NK-92 treated with Interleukin-12 subunit alpha and Interleukin-12 subunit beta, amount 100 ng/mL, for 24 hours (cell line): ENCODE results near the gene PLA2R1.

ENCODE experiments used
- DNase-seq: peaks from one replicate; lab custom pipeline; 2025; lab: John Stamatoyannopoulos, UW

Gene PLA2R1

GRCh38 chr2:160029270-160029628 is 33.2 kb downstream of the PLA2R1 start:
- no peak for DNase-seq

DNA sequence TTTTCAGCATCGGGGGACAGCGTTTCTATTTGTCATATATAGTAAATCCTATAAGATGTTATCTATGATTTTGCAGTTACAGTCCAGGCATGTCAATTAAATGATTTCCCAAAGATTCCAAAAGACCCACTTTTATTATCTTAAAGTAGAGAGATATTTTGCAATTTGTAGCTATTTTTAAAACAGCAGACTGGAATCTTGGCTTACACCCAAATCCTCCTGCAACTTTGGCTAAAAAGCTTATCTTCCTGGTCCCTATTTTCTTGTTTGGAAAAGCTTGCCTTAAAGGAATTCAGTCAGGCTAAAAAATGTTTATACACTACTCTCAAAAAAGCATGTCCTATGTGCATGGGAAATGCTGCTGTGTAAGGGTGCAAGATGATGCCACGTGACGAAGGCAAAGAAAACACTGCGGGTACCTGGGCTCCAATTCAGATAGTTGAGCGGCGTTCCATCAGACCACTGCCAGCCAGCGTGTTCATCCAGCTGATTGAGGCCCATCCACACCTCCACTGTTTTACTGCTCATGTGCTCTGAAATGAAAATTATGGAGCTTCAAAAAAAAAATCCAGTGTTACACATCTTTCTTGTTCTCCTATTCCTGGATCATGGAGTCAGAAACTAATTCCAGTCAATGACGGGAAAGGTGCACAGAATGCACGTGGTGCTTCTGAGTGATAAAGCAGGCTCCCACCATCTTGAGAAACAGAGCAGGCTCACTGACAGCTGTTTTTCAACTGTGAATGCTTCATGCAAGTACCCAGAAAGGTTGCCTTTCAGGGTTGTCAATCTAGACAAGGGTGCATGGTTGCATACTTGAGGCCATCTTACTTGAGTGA is 33.8 kb downstream of the PLA2R1 start:
- no peak for DNase-seq

DNA sequence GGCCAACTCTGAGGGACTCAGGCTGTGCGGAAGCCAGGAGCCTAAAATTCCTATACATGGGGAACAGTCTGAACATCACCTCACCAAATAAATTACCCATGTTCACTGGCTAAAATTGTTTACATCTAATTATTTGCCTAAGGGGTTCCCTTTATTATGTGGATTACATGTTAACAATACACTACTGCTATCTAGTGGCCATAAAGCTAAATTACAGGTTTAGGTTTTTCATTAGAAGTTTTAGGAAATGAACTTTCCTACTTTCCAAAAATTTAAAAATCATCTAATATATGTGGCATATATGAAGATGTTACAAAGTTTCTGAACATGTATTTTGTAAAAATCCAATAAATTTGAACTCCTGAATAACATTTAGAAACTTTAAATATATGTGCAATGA is 40.3 kb downstream of the PLA2R1 start:
- DNase-seq, result no peak

DNA sequence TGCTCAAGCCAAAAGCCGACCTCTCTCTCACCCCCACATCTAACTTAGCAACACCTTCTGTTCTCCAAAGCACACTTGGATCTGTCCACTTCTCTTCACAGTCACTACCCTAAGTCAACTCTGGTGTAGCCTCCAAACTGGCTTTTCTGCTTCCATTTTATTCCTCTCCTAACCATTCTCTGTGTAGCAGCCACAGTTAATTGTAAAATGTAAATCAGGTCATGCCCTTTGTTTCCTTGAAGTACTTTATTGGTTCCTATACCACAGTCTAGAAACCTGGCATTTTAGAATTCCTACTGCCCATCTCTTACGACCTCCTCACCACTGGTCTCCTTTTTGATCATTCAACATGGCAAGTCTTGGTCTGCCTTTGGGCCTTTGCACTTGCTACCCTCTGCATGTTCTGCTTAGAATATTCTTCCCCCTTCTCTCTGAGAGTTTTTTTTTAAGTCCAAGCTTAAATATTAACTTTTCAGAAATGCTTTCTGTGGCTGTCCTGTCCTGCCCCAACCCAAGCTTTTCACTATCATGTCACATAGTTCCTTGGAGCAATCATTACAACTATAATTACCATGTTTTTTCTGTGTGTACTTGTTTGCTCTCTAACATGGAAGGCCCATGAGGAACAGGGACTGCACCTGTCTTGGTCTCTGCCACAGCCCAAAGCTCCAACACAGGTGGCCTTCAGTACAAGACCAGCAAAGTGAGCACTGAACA is 42.9 kb downstream of the PLA2R1 start:
- no peak for DNase-seq

DNA sequence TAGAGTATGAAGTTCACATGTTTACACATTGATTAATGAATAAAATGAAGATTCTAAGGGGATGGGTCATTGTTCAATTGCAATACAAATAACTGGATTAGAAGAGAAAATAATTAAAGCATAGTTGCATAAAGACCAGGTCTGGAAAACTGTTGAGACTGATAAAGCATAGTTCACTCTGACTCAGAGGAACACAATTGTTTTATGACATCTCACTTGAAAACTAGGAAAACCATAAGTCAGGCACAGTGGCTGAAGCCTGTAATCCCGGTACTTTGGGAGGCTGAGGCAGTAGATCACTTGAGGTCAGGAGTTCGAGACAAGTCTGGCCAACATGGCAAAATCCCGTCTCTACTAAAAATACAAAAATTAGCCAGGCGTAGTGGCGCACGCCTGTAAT is 46.7 kb downstream of the PLA2R1 start:
- DNase-seq, result no peak

DNA sequence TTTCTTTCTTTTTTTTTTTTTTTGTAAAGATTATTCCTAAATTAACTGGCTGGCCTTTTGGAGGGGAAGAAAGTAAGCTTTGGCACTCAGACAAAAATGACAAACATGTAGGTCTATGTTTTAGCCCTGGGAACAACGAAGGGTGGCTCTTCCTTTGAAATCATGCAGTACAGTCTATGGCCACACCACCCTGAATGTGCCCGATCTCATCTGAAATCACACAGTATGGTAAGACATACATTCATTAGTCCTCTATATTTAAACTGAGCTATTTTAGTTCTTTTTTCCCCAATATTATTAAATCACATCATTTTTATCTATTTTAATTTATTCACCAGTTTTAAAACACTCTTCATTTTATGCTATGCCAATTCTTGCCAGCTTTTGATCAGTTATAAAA is 48.2 kb downstream of the PLA2R1 start:
- no peak for DNase-seq

DNA sequence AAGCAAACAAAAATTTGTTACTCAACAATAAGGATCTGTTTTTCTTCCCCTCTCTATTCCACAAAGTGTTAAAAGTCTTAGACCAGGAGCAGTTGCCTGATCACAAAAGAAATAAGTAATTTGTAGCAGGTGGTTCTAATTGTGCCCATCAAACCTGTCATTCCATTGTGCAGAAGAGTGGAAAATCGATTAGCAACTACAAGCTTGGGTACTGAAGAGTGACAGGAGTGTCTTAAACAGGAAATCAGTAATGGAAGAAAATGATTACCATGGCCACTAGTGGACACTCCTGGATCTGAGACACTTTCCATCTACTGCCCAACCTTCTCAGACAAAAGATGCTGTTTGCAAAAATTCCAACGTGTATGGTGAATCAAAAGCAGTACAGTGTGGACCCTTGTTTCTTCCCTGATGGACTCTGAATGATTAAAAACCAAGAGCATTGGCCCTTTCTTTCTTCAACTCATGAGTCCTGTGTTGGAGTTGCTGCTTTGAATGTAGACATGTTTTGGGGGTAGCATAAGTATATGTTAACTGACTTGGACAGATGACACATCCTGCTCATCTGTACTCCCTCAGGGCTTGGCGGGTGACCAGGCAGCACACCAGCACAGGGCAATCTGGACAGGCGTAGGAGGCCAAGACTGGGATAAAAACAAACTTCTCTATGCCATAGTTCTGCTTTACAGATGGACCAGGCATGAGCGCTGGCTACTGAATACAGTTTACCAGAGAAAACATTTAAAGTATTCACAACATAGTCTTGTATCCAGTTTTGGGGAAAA is 51.9 kb downstream of the PLA2R1 start:
- DNase-seq, result no peak

GRCh38 chr2:160007111-160007510 is 55.3 kb downstream of the PLA2R1 start:
- DNase-seq, result no peak

DNA sequence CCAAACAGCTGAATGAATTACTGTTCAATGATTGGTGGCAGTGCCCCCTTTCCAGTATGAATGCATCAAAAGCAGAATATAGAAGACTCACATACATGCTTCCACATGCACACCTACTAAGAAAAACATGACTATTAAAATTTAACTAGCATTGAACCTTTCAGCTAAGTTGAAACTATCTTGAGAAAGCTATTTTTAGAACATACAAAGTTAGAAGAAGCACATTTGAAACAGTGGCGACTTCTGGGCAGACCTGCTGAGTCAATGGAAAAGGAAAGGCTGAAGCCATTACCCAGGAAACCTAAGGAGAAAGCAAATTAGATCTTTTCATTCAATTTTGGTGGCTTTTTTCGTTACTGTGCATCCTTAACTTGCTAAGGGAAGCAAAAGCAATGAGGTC is 55.9 kb downstream of the PLA2R1 start:
- DNase-seq, result no peak

DNA sequence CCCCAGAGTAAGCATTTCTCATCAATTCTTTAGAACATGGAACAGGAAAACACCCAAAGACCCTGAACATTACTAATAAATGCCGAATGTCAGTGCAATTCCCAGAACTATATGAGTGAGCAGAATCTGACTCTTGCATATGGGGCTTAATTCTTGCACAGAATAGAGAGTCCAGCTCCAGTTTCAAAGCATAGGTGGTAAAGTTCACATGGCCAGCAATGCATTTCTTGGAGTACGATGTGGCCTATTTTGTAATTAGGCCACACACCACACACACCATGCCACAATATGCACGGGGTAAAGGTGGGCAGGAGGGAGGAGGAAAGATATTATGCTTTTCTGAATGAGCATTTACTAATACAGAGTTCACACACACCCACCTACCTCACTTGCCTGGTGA is 56.5 kb downstream of the PLA2R1 start:
- no peak for DNase-seq

GRCh38 chr2:160005476-160005875 is 56.9 kb downstream of the PLA2R1 start:
- no peak for DNase-seq

GRCh38 chr2:159998961-159999360 is 63.5 kb downstream of the PLA2R1 start:
- no peak for DNase-seq

DNA sequence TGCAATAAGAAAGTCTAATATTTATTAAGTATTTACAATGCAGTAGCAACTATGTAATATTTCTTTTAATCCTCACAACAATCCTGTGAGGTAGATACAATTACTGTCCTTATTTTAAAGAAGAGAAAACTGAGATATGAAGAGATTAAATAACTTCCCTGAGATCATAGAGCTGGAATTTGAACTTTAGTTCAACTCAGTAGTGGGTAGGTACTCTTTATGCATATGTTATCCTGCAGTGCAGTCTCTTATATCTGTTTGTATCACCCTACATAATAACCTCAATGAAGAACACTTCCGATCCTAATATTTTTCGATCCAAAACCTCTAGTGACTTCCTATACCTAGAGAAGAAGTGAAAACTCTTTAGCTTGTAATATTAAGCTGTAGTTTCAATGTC is 64.2 kb downstream of the PLA2R1 start:
- DNase-seq, result no peak

DNA sequence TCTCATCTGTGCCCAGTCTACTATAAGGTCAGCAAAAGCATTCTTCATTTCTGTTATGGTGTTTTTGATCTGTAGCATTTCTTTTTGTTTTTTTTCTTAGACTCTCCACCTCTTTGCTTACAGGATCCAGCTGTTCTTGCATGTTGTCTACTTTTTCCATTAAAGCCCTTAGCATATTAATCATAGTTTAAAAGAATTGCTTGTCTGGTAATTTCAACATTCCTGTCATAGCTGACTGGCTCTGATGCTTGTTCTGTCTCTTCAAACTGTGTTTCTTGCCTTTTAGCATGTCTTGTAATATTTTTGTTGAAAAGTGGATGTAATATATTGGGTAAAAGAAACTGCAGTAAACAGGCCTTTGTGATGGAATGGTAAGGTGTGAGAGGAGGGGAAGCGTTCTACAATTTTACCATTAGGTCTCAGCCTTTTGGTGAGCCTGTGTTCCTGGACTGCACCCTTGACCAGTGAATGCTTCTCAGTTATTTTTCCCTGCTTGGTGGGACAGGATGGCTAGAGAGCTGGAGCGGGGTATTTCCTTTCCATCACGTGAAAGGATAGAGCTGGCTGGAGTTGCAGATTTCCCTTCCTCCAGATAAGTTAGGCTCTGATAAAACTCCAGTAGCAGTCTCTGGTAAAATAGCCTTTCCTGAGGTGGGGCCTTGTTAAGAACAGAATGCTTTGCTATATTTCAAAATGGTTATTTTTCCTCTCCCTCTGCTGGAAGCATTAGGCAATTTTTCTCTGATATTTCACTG is 65.4 kb downstream of the PLA2R1 start:
- DNase-seq, result no peak

- no peak for DNase-seq
Measured at GRCh38 chr2:159995038-159995437, 67.4 kb downstream of the PLA2R1 start.

DNA sequence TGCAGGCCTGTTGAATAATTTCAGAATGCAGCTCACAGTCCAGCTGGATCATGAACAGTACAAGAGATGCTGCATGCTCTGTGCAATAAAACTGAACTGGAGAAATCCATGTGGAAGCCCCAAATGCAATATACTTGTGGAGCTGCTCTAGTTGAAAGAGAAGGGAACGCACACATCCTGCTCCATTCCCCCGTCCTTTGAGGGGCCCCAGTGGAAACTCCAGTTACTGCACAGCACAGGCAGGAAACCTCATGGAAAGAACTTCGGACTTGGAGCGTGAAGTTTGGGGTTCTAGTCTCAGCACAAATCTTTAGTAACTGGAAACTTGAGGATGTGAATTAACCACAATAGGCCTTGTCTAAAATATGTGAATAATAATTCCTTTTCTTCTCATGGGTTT is 73.2 kb downstream of the PLA2R1 start:
- no peak for DNase-seq

DNA sequence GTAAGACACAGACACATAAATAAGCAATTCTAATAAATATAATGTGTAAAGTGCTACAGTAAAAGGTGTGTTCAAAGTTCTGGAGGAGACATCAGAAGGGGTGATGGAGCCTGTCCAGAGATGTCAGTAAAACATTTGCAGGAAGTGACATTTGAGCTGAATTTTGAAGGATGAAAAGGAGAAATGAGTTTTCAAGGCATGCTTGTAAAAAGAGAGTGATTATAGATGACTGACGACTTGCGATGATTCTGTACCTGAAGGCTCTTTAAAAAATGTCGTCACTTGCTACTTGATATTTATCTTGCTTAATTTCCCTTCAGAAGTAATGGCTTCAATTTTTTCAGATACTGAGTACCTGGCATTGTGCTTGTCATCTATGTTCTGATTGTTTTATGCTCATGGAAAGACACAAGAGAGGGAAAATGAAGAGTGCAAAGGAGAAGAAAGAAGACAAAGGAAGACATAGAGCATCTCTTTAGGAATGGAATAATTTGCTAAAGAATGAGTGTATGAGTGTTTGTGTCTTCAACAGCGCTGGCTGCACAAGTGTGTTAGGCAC is 73.9 kb downstream of the PLA2R1 start:
- DNase-seq, result no peak

- DNase-seq, result no peak
Measured at GRCh38 chr2:159987181-159987580, 75.2 kb downstream of the PLA2R1 start.

DNA sequence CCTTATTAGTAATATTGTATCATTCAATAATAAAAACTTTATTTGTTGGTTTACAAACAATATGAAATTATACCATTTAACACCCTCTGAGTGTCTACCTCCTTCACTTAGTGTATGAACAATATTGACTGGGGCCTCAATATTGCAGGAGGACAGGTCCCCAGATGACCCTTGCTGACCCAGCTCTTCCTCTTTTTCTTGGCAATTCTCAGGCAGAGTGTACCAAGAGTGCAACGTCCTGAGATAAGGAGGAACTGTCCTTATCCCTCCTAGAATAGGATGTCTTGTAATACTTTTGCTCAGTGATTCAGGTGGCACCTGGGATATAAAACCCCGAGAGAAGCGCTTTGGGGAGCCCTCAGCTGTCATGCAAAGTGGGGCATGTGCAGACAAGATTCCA is 76.8 kb downstream of the PLA2R1 start:
- DNase-seq, result no peak

- DNase-seq, result no peak
Measured at GRCh38 chr2:159984034-159984433, 78.4 kb downstream of the PLA2R1 start.

- DNase-seq, result no peak
Measured at GRCh38 chr2:159982842-159983785, 79.3 kb downstream of the PLA2R1 start.
